AML-193 (cell line): ENCODE data around the gene GRK1.

Experiments used
- DNase-seq, 2 experiments: peaks; one replicate each; lab custom pipeline; 2025; lab: John Stamatoyannopoulos, UW

The GRK1 gene

DNA sequence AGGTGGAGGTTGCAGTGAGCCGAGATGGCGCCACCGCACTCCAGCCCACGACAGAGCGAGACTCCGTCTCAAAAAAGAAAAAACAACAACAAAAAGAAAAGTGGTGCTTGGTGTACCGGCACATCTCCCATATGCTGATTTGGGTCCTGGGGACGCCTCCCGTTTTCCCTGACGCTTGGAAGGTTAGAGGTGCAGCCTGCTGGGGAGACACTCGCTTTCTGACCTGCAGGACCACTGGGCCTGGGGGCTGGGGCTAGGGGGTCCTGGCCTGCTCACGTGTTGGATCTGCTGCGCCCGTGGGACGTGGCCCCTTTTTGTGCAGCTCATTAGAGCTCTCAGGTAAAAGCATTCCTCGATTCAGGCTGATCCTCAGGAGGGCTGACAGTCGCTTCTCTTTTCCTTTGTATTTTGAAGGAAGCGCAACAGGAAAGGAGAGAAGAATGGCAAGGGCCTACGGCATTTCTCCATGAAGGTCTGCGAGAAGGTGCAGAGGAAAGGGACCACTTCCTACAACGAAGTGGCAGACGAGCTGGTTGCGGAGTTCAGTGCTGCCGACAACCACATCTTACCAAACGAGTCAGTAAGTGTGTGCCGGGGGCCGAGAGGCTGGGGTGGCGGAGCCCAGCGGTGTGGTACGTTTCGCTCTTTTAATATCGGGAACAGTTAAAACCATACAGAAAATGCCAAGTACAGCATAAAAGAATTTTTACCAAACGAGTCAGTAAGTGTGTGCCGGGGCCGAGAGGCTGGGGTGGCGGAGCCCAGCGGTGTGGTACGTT lies 34.1 kb upstream of the GRK1 start:
- no peak for DNase-seq

GRCh38 chr13:113633485-113633873 lies 33.5 kb upstream of the GRK1 start:
- no peak for DNase-seq

GRCh38 chr13:113634279-113635047 lies 32.6 kb upstream of the GRK1 start:
- no peak for DNase-seq

GRCh38 chr13:113635048-113635420 lies 32.0 kb upstream of the GRK1 start:
- no peak for DNase-seq

- DNase-seq: no peak
Measured at GRCh38 chr13:113635709-113636108, 31.3 kb upstream of the GRK1 start.

DNA sequence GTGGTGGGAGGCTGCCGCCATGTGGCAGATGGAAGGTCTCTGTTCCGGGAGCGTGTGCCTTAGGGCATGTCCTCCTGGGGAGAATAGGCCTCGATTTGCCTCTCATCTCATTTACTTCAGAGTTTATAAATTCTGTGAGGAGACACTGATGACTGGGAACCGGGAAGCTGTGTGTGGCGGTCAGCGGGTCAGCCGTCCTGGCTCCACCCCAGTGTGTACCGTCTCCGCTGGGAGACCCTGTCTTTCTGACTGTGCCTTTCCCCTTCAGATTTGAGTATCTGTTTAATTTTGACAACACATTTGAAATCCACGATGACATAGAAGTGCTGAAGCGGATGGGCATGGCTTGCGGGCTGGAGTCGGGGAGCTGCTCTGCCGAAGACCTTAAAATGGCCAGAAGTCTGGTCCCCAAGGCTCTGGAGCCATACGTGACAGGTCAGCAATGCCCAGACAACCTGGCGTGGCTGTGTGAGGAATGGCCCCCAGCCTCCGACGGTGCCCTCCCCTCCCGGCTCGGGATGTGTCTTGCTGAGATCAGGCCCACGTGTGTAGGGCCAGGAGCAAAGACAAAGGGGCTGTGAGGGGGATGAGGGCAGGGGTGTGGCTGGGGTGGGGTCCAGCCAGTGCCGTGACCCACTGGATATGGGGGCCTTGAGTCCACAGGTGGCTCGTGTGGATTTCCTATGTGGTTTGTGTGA lies 30.6 kb upstream of the GRK1 start:
- DNase-seq: no peak

DNA sequence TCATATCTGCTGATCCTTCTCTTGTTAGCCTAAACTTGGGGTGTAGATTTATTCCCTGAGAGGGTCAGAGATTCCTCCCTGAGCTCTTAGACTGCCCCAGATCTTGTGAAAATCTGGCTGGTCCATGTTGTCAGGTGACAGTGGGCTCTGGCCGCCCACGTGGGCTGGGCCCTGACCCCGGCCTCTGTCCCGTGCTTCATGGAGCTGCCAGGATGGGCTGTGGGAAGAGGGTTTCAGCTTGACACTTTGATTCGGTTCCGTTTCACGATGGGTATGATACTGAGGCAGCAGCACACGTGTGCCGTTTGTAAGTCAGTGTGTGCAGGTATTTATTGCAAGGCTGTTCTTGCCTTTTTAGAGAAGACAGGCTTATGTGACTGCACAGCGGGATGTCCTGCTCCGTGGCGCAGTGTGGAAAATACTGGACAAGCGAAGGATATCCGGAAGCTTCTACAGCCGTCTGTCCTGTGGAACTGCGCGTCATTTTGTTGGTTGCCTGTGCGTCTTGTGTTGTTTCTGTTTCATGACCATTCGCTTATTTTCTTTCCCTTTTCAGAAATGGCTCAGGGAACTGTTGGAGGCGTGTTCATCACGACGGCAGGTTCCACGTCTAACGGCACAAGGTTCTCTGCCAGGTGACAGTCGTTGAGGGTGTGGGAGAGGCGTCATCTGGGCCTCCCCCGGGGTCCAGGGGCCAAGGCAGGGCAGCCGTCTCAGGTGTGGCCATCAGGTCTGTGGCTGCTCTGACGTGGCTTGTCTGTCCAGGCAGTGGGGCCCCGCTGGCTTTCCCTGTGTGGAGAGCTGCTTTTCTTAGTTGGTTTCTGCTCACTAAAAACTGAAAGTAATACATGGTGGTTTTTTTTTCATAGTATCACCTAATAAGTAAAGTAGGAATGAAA lies 29.5 kb upstream of the GRK1 start:
- DNase-seq: no peak

DNA sequence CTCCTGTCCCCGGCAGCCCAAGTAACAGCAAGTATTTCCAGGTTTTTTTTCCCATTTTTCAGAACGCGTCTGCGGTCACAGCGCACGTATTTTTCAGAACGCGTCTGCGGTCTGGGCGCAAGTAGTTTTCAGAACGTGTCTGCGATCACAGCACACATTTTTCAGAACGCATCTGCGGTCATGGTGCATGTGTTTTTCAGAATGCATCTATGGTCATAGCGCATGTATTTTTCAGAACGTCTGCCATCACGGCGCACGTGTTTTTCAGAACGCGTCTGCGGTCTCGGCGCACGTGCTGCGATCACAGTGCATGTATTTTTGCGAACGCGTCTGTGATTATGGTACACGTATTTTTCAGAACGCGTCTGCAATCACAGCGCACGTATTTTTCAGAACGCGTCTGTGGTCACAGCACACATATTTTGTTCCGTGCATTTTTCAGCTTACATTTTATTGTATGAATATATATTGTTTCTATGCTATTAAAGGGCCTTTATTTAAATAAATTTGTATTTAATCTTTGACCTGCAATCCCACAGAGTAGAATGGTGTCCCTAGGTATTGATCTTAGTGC lies 28.8 kb upstream of the GRK1 start:
- no peak for DNase-seq

GRCh38 chr13:113638806-113639205 lies 28.2 kb upstream of the GRK1 start:
- DNase-seq: no peak

DNA sequence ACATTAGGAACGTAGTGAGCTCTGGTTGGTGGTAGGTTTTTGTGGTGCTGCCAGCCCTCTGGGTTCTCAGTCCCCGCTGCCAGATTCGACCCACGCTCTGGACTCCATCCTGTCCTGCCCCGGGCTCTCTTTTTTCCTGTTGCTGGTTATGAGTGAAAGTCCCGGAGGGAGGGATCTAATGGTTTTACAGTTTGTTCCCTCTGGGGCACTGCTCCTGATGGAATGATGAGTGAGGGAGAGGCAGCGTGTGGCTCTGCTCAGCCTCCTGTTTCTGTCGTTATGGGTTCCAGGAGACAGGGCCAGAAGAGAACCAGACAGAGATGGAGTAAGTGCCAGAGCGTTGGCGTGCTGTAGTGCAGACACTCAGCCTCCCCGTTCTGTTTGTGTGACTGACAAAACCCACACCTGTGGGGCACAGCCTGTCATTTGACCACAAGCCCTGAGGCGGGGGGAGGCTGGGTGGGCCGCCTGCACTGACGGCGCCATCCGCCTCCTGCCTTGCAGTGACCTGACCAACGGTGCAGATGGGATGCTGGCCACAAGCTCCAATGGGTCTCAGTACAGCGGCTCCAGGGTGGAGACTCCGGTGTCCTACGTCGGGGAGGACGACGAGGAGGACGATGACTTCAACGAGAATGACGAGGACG lies 27.3 kb upstream of the GRK1 start:
- DNase-seq: no peak

DNA sequence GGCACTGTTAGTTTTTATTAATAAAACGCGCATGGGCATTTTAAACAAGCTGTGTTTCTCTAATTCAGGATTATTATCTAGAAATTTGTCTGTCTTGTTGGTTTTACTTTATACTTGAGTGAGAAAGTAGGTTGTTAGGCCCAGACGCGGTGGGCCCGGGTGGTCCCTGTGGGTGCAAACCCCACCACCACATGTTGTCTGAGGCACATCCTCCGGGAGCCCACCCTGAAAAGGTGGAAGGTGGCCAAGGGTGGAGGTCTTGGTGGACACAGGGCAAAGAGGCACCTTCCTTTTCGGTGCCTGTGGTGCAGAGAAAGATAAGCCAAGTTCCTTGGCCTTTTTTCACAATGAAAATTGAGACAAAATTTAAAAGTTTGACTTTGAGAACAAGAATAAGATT lies 25.6 kb upstream of the GRK1 start:
- no peak for DNase-seq

DNA sequence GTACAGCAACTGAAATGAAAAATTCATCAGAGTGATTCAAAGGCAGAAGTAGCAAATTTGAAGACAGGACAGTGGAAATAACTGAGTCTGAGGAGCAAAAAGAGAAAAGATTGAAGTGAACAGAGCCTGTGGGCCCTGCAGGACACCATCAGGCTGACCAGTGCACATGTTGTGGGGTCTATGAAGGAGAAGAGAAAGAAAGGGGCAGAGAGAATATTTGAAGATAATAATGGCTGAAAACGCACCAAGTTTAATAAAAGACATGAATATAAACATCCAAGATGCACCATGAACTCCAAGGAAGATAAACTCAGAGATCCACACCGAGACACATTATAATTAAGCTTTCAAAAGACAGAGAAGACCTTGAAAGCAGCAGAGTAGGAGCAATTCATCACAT lies 24.5 kb upstream of the GRK1 start:
- no peak for DNase-seq

- DNase-seq: no peak
Measured at GRCh38 chr13:113643593-113643992, 23.4 kb upstream of the GRK1 start.

DNA sequence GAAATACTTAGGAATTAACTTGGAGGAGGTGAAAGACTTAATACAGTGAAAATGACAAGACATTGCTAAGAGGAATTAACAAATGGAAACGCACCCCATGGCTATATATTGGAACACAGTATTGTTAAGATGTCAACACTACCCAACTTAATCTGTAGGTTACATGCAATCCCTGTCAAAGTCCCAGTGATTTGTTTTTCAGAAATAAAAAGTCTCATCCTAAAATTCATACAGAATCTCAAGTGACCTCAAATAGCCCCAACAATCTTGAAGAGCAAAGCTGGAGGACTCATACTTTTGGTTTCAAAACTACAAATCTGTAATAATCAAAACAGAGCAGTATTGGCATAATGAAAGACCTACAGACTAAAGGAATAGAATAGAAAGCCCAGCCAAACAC lies 22.2 kb upstream of the GRK1 start:
- no peak for DNase-seq

DNA sequence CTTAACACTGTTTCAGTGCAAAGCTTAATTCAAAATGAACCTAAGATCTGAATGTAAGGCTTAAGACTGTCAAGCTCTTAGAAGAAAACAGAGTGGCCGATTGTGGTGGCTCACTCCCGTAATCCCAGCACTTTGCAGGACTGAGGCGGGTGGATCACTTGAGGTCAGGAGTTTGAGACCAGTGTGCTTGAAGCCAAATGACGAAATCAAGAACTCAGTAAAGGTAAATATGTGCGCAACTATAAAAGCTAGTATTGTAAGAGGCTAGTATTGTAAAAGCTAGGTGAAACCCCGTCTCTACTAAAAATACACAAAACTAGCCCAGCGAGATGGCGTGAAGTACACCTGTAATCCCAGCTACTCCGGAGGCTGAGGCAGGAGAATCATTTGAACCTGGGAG lies 21.7 kb upstream of the GRK1 start:
- no peak for DNase-seq

GRCh38 chr13:113646376-113646775 lies 20.6 kb upstream of the GRK1 start:
- no peak for DNase-seq

DNA sequence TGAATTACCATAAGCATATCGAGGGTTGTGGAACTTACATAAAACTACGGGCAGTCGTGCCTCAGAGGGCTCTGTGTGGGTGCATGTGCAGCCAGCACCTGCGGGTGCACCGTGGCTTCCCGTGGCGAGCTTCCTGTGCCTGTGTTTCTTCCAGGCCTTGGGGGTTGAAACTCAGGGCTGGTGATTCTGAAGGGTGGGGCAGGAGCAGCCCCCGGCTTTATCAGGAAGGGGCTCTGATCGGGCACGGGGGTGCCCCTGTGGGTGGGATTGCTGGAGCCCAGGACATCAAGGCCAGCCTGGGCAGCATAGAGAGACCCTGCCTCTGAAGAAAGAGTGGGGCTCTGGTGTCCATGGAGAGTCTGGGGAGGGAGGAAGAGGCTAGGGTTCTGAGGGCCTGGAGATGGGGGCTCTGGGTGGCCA lies 20.1 kb upstream of the GRK1 start:
- DNase-seq: no peak

GRCh38 chr13:113647351-113648215 lies 19.4 kb upstream of the GRK1 start:
- DNase-seq: no peak

DNA sequence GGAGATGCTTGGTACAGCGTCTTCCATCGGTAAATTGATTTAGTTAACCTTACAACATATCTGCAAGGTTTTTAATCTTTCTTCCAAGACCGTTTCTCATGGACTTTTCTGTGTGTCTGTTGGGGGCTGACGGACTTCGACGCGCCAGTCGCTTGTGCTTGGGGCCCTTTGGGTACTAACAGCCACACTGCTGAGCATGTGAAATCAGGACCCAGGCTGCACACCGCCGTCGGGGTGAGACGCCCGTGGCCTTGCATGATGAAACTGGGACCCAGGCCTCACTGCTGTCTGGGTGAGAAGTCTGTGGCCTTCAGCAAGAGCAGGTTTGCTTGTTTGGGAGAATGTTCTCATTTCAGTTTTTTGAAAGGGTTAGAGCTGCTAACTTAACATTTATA lies 18.8 kb upstream of the GRK1 start:
- no peak for DNase-seq

DNA sequence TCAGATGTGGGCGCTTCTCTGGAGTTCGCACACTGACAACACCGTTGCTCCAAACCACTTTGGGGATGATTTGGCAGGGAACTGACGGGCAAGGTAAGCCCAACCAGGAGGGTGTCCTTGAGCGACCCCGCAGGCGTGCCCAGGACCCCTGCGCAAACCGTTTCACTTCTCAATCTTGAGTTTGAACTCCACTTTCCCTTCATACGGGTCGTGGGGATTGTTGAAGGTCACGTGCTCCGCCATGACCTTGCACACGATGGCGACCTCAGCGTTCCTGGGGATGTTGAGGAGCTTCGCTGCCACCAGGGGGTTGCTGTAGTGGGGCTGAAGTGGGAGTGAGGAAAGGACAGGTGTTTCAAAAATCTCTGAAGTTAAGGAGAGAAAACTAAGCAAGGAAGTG lies 17.8 kb upstream of the GRK1 start:
- no peak for DNase-seq
